ENCODE data around the gene VMP1. TPM values are rescaled to one million over a fixed set of nuclear protein-coding genes. Genes with fewer than 3 reads are reported as not detected.

The VMP1 gene
- total and polyA plus RNA-seq, 12 donors = 20.5 to 98.9 (median 50.6) TPM

DNA sequence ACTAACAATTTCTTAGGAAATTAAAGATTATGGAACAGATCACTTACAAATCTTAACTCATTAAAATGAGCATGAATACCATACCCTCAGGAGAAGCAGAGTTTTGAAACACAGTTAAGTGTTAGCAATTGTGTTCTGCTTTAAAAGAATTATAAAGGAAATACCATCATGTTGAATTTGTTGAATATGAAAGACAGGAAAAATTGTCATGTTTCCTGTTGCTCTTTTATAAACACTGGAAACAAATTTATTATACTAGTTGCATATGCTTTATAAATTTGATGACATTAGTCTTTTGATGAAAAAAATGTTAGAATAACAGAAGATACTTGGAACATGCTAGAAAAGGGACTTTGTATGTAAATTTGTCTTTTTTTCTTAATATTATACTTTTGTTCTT is 59.7 kb downstream of the VMP1 start:
- peaks cover 0 to 29% (median 7%) of the 10 kb centered on the region in 9 donors for H3K36me3 ChIP-seq
- intact Hi-C loops (cut with DNase I) = no loop called here
- TF ChIP-seq, protein P1, sequence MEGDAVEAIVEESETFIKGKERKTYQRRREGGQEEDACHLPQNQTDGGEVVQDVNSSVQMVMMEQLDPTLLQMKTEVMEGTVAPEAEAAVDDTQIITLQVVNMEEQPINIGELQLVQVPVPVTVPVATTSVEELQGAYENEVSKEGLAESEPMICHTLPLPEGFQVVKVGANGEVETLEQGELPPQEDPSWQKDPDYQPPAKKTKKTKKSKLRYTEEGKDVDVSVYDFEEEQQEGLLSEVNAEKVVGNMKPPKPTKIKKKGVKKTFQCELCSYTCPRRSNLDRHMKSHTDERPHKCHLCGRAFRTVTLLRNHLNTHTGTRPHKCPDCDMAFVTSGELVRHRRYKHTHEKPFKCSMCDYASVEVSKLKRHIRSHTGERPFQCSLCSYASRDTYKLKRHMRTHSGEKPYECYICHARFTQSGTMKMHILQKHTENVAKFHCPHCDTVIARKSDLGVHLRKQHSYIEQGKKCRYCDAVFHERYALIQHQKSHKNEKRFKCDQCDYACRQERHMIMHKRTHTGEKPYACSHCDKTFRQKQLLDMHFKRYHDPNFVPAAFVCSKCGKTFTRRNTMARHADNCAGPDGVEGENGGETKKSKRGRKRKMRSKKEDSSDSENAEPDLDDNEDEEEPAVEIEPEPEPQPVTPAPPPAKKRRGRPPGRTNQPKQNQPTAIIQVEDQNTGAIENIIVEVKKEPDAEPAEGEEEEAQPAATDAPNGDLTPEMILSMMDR (IDR thresholded peaks at IDR 0.05) = no peak
- H3K4me1 ChIP-seq = peaks cover 0 to 64% (median 0%) of the 10 kb centered on the region in 9 donors
- DNase-seq (no peak), ATAC-seq (peak in 1 of 8 donors; percentile 30)
- H3K27me3 ChIP-seq = no peaks in the 10 kb centered on the region
- peak overlapping the region in 7 of 10 donors; percentile 0 to 67 (median 37) for H3K27ac ChIP-seq
- H3K4me3 ChIP-seq = no peak overlapping the region
- H3K9me3 ChIP-seq = no peaks in the 10 kb centered on the region

GRCh38 chr17:59769887-59770286 is 62.4 kb downstream of the VMP1 start:
- peak overlapping the region in 4 of 10 donors; percentile 8 to 79 (median 33) for H3K27ac ChIP-seq
- WGBS, 2 donors = 53 to 56% methylated on average over 1 of the region's 1 CpG
- H3K36me3 ChIP-seq = peaks cover 0 to 48% (median 12%) of the 10 kb centered on the region in 9 donors
- H3K9me3 ChIP-seq = no peaks in the 10 kb centered on the region
- H3K4me1 ChIP-seq = peaks cover 0 to 43% (median 0%) of the 10 kb centered on the region in 9 donors
- H3K4me3 ChIP-seq = no peak overlapping the region
- intact Hi-C loops (cut with DNase I) = no loop called here
- no peaks in the 10 kb centered on the region for H3K27me3 ChIP-seq
- peak in 2 of 8 donors; percentile 26 to 38 for ATAC-seq
- TF ChIP-seq, protein P1 (IDR thresholded peaks at IDR 0.05) = no peak
- DNase-seq = no peak

DNA sequence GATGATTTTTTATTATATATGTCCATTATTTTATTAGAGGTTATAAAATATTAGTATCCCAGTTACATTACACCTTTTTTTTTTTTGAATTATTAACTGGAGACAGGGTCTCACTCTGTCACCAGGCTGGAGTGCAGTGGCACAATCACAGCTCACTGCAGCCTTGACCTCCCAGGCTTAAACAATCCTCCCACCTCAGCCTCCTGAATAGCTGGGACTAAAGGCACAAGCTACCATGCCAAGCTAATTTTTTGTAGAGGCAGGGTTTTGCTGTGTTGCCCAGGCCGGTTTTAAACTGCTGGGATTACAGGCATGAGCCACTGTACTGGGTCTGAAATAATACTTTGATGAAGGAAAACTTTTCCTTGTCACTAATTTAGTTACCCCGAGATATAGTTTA is 63.6 kb downstream of the VMP1 start:
- H3K27ac ChIP-seq = peak overlapping the region in 1 of 10 donors; percentile 79
- peaks cover 0 to 42% (median 0%) of the 10 kb centered on the region in 9 donors for H3K4me1 ChIP-seq
- TF ChIP-seq, protein P1 (IDR thresholded peaks at IDR 0.05) = no peak
- intact Hi-C loops (cut with DNase I) = no loop called here
- no peaks in the 10 kb centered on the region for H3K27me3 ChIP-seq
- no peak overlapping the region for H3K4me3 ChIP-seq
- DNase-seq (no peak), ATAC-seq (no peak)
- H3K36me3 ChIP-seq = peaks cover 0 to 51% (median 18%) of the 10 kb centered on the region in 9 donors
- H3K9me3 ChIP-seq = no peaks in the 10 kb centered on the region
- WGBS, 2 donors = 93 to 97% methylated on average over 2 of the region's 2 CpGs

- peaks cover 0 to 74% (median 32%) of the 10 kb centered on the region in 9 donors for H3K36me3 ChIP-seq
- WGBS, 2 donors = 98 to 100% methylated on average over 2 of the region's 2 CpGs
Measured at GRCh38 chr17:59775786-59776350, 68.4 kb downstream of the VMP1 start.

More at GRCh38 chr17:59775786-59776350, 68.4 kb downstream of the VMP1 start:
- TF ChIP-seq, protein P1 (IDR thresholded peaks at IDR 0.05) = no peak
- Histone ChIP-seq H3K27me3 (no peaks in the 10 kb centered on the region), H3K4me3 (no peak overlapping the region), H3K4me1 (peaks cover 0 to 14% (median 0%) of the 10 kb centered on the region in 9 donors), H3K9me3 (peaks cover 0 to 10% (median 0%) of the 10 kb centered on the region in 11 donors), H3K27ac (no peak overlapping the region)
- intact Hi-C loops (cut with DNase I) = no loop called here
- no peak for ATAC-seq
- no peak for DNase-seq
